Left kidney (tissue), 2 donors: ENCODE data around the gene DGCR6L. TPM values are rescaled to one million over a fixed set of nuclear protein-coding genes. Genes with fewer than 3 reads are reported as not detected.
"Not testable (repeated sequence)": the region's sequence is repeated elsewhere in the genome, so short reads cannot be mapped to it uniquely, and the experiment has no call there.

Experiments
- DNase-seq: peaks from one replicate; pipeline ENCODE4 v3.0.0-alpha.2; 2013
- polyA plus RNA-seq: library from polyadenylated mRNA; unstranded; fragments of 120-200 nt; gene quantifications from one replicate; pipeline ENCODE4 v1.2.1, GENCODE V29; 2013; ENCODE audit not compliant: insufficient read length

Gene DGCR6L
- polyA plus RNA-seq, 1 donor: 44.7 TPM

GRCh38 chr22:20336561-20336960 is 16.7 kb upstream of the DGCR6L start:
- DNase-seq: not testable (repeated sequence)

DNA sequence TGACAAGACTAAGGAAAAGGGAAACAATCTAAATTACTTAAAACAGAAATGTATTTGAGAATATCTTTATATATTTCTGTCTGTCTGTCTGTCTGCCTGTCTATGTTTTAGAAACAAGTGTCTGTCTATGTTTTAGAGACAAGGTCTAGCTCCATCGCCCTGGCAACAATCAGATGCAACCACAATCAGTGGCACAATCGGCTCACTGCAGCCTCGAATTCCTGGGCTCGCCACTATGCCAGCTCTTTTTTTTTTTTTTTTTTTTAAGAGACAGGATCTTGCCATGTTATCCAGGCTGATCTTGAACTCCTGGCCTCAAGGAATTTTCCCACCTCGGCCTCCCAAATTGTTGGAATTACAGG is 8.7 kb upstream of the DGCR6L start:
- not testable (repeated sequence) for DNase-seq

DNA sequence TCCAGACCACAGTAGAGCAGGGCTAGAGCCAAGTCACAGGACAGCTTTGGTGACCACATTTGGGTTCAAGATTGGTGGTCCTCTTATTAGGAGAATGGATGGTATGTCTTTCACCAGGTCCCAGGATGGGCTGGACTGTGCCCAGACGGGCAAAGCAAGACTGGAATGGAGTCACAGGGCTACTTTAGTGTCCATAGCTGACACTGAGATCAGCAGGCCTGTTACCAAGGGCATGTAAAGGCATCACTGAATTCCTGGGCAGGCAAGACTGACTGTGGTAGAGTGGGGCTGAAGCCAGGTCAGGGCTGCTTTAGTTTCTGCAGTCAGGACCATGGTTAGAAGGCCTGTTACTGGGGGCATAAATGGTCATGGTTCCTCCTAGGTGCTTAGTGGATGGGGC is 6.1 kb upstream of the DGCR6L start:
- DNase-seq: not testable (repeated sequence)

- DNase-seq: no peak
Observed at GRCh38 chr22:20324139-20324516, 4.3 kb upstream of the DGCR6L start.

DNA sequence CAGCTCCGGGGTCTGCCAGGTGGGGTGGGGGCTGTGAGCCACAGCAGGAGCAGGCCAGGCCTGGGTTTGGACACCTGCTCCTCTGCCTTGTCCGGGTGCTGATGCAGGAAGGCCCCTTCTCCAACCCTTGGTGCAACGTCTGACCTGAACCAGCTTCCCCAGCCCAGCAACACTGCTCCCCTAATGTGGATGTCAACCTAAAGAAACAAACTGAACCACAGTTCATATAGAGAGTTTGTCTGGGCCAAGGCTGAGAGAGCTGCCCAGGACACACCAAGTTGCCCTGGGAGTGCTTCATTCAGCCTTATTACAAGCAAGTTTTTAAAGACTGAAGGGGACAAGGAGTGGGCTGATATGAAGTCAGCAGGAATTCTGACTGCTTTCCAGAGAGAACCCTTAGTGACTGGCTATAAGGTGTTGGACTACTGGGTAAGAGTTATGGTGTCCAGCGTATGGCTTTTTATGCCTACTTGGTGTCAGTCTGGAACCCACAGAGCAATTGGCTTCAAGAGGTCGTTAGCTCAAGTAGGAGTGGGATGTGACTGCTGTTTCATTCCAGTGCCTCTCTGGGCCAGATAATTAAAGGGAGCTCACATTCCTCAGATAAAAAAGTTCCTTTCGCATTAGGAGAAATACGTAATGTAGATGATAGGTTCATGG is 1.8 kb upstream of the DGCR6L start:
- DNase-seq: not testable (repeated sequence)

DNA sequence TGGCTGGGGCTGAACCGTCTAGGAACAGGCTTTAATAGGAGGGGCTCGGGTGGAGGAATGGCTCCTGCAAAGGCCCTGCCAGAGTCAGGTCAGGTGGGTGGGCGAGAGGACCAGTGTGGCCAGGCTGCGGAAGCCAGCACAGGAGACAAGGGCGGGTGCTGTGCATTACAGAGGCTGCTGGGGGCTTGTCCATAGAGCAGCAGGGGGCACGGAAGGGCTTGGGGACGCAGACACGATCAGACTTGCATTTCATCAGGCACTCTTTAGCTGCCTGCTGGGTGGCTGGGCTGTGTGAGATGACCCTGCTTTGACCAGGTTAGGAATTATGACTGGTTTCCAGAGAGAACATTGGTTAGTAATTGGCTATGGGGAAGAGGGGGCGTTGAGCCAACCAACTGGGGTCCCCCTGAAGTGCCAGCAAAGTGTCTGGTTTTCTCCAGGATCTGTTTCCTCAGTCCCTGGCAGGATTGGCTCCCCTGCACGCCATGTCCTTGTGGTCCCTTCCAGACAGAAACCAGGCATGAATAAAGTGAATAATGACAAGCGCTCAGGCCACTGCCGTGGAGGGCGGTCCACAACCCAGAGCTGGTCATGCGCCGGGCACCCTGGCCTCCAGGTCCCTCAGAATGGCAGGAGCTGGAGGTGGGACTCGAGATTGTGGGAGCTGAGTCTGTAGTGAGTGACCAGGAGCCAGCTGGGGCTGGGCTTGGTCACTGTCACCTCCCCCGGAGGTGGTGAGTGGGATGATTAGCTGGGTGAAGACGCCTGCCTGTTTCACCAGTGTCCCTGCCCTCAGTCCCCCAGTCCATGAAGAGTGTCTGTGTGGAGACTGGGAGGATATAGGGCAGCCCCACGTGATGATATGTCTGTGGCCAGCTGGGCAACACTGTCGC is 1.0 kb upstream of the DGCR6L start:
- not testable (repeated sequence) for DNase-seq

DNA sequence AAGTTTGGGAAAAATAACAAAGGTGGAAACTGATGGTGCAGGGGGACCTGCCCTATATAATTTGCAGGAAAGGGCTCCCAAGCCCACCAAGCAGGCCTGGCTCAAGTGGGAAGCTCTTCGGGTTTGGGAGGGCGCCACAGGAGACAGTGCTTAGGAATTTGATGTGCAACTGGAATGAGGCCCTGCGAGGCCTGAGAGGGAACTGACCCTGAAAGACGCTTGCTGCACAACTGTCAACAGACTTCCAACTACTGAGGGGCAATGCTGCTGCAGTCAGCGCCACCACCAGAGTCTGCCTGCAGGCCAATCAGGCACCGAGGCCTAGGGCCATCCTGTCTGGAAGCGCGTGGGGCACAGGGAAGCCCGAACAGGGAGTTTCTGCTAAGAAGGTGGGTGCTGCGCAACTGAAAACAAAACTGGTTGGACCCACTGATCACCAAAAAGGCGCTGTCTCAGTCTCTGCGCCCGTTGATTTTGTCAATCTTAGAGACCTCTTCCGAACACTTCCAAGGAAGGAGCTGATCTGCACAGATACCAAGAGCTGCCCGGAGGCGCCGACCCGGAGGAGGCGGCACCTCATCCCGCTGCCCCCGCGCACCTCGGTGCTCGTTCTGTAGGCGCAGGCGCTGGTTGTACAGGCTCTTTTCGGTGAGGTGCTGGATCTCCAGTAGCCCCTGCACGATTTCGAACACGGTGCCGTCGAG is 667 bp downstream of the DGCR6L start:
- DNase-seq: no peak

DNA sequence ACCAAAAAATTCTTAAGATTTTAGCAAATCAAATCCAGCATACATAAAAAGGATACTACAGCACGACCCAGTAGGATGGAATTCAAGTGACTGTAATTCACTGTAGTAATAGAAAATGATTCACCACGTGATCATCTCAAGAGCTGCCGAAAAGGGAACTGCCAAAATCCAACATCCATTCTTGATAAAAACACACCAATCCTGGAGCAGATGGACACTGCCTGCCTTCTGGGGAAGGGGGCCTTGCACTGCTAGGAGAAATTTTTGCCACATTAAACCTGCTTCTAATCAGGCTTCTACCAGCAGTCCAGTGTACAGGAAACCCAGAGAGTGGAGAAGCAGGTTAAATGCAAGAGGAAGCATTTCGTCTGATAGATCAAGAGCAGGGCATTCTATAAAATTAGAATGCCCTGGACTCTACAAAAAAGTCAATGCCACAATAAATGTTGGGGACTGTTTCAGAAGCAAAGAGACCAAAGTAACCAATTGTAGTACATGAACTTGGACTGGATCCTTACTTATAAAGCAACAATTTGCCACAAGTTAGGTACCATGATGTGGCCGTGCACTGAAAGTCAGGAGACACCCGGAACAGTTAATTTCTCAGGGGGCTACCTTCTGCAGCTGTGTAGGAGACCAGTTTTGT is 1.7 kb downstream of the DGCR6L start:
- DNase-seq: not testable (repeated sequence)

DNA sequence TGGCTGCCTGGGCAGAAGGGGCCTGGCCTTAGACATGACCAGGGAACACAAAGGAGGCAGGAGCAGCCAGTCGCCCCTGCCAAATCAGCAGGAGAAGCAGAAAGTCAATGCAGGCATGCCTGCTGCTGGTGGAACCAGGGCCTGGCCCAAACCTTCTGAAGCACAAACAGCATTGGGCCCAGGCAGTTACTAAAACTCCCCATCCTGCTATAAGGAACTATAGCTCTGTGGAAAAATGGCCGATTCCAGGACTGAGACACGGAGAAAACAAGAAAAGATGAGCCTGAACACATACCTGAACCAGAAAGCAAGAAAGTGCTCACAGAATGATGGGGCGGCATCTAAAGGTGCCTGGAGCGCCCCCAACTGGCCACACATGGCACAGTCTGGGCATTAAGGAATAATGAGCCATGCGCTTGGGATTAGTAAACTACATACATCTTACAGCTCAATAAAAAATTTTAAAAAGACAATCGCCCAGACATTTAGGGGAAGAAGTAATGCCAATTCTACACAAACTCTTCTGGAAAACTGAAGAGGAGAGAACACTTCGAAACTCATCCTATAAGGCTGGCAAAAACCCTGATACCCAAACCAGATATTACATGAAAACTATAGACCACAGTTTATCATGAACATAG is 2.3 kb downstream of the DGCR6L start:
- not testable (repeated sequence) for DNase-seq

DNA sequence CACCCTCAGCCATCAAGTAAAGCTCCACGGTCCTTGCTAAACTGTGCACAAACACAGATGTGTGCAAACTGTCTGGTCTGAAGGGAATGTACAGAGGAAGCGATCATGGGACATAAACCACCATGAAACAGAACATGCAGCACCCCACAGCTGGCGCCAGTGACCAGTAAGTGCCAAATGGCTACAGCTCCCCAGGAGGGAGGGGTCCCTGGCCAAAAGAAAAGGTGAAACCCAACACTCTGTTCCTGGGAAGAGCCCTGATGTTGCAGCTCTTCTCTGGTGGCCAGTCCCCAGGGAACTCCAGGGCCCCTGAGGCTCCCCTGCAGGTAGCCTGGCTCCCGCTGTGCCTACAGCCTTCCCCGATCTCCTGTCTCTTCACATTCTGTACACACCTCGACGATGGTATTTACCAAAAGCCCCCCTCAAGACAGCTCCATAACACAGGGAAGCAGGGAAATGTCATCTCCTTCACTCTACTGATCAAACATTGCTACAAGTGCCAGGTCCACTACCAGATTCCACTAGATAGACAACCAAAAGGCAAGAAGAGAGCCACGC is 2.9 kb downstream of the DGCR6L start:
- no peak for DNase-seq

DNA sequence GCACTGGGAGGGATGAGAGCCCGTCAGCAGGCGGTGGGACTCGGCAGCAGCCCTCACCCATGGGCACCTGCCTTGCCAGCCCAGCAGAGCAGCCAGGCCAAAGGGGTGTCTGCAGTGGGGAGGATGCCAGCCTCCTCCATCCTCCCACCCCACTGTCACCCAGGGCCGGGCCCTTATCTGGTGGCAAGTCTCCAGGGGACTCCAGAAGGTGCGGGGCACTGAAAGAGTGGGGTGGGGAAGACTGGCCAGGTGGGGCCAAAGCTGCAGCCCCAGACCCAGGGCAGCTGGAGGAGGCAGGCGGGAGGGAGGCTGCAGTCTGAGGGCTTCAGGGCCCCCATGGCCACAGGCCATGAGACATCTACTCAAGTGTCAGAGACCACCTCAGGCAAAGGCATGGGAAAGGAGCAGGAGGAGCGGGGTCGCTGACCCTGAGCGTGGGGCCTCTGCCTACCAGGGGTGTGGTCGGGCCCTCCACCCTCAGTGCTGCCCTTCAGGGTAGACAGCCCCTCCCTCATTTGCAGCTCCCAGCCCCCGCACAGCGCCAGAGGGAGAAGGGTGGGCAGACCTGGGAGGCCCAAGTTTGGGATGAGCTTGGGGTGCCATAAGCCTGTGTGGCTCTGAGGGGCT is 3.5 kb downstream of the DGCR6L start:
- DNase-seq: no peak

GRCh38 chr22:20315337-20316216 is 4.3 kb downstream of the DGCR6L start:
- DNase-seq: no peak

- not testable (repeated sequence) for DNase-seq
Observed at GRCh38 chr22:20314741-20315336, 5.0 kb downstream of the DGCR6L start.

GRCh38 chr22:20314206-20314605 is 5.7 kb downstream of the DGCR6L start:
- not testable (repeated sequence) for DNase-seq

GRCh38 chr22:20313306-20314077 is 6.4 kb downstream of the DGCR6L start:
- not testable (repeated sequence) for DNase-seq

GRCh38 chr22:20312396-20313191 is 7.3 kb downstream of the DGCR6L start:
- DNase-seq: no peak

GRCh38 chr22:20311249-20312062 is 8.4 kb downstream of the DGCR6L start:
- not testable (repeated sequence) for DNase-seq
